GM23338 (cell line): ENCODE measurements around the gene CCBE1. TPM values are rescaled to one million over a fixed set of nuclear protein-coding genes. Genes with fewer than 3 reads are reported as not detected.
A peak's percentile ranks its signal among the peaks of the same experiment; 100 is the strongest.

ENCODE experiments used
- ATAC-seq: fragments of 200-7000 bp; cut with Tn5 transposase; 3 replicates; pipeline ENCODE4 v1.9.1; 2020
- DNase-seq: peaks from one replicate; pipeline ENCODE4 v3.0.0-alpha.2; 2015; ENCODE audit warnings: low spot score
- H2AFZ ChIP-seq: fragments of 200-600 bp; sonication (generic); 2 replicates; pipeline ENCODE4 v1.8.0; 2016; ENCODE audit warnings: antibody characterized with exemption, mild to moderate bottlenecking, moderate library complexity
- H3F3A ChIP-seq: fragments of 200-600 bp; sonication (generic); replicated peaks from 2 replicates; pipeline ENCODE4 v1.8.0; 2017; ENCODE audit warnings: antibody characterized with exemption, mixed run types, low read depth
- H3K27ac ChIP-seq: fragments of 200-600 bp; sonication (generic); 2 replicates; pipeline ENCODE4 v1.6.1; 2016; ENCODE audit warnings: low read depth
- H3K27me3 ChIP-seq: fragments of 200-600 bp; sonication (generic); 2 replicates; pipeline ENCODE4 v1.8.0; 2016; ENCODE audit warnings: mild to moderate bottlenecking, mixed run types, moderate library complexity; ENCODE audit not compliant: insufficient read depth
- H3K36me3 ChIP-seq: fragments of 200-600 bp; sonication (generic); 2 replicates; pipeline ENCODE4 v1.8.0; 2016; ENCODE audit warnings: mild to moderate bottlenecking; ENCODE audit not compliant: insufficient read depth
- H3K4me1 ChIP-seq: fragments of 200-600 bp; sonication (generic); 2 replicates; pipeline ENCODE4 v1.8.0; 2016; ENCODE audit warnings: mild to moderate bottlenecking, moderate library complexity; ENCODE audit not compliant: insufficient read depth
- H3K4me2 ChIP-seq: fragments of 200-600 bp; sonication (generic); 2 replicates; pipeline ENCODE4 v1.7.1; 2017; ENCODE audit warnings: mixed run types
- H3K4me3 ChIP-seq: fragments of 200-600 bp; sonication (generic); 2 replicates; pipeline ENCODE4 v1.6.1; 2016; ENCODE audit warnings: mixed run types
- H3K79me2 ChIP-seq: fragments of 200-600 bp; sonication (generic); replicated peaks from 2 replicates; pipeline ENCODE4 v1.8.0; 2017; ENCODE audit warnings: mild to moderate bottlenecking; ENCODE audit not compliant: insufficient read depth
- H3K9me2 ChIP-seq: fragments of 200-600 bp; sonication (generic); 2 replicates; pipeline ENCODE4 v1.8.0; 2017; ENCODE audit not compliant: insufficient read depth
- H4K20me1 ChIP-seq: fragments of 200-600 bp; sonication (generic); replicated peaks from 2 replicates; pipeline ENCODE4 v1.8.0; 2017; ENCODE audit warnings: mild to moderate bottlenecking; ENCODE audit not compliant: insufficient read depth
- H3K27ac Mint-ChIP-seq: 2 replicates; pipeline ENCODE4 v1.8.0; 2020; ENCODE audit warnings: inconsistent platforms, mild to moderate bottlenecking, moderate library complexity, mixed read lengths
- H3K27me3 Mint-ChIP-seq: 3 replicates; pipeline ENCODE4 v1.8.0; 2022; ENCODE audit warnings: low read depth, mild to moderate bottlenecking, moderate library complexity, mixed read lengths, inconsistent platforms; ENCODE audit not compliant: insufficient read depth, poor library complexity
- H3K36me3 Mint-ChIP-seq: 3 replicates; pipeline ENCODE4 v1.8.0; 2021; ENCODE audit warnings: low read depth, mild to moderate bottlenecking, inconsistent platforms, moderate library complexity, mixed read lengths
- H3K4me1 Mint-ChIP-seq: 3 replicates; pipeline ENCODE4 v1.8.0; 2020; ENCODE audit warnings: mild to moderate bottlenecking, inconsistent platforms, mixed read lengths
- H3K4me3 Mint-ChIP-seq: 3 replicates; pipeline ENCODE4 v1.8.0; 2021; ENCODE audit warnings: moderate library complexity, mild to moderate bottlenecking, inconsistent platforms, mixed read lengths
- H3K9me3 Mint-ChIP-seq: 3 replicates; pipeline ENCODE4 v1.8.0; 2020; ENCODE audit warnings: moderate library complexity, mild to moderate bottlenecking, inconsistent platforms, mixed read lengths
- CREB1 ChIP-seq: fragments of 250-450 bp; sonication (Bioruptor Pico); IDR thresholded peaks from 2 replicates; pipeline ENCODE4 v1.5.0; 2020; ENCODE audit warnings: low read depth, mild to moderate bottlenecking, moderate library complexity
- ETS1 ChIP-seq: IDR thresholded peaks from 2 replicates; pipeline ENCODE4 v1.6.1; 2016; ENCODE audit warnings: antibody characterized with exemption
- EZH2phosphoT487 ChIP-seq: fragments of 200-600 bp; sonication (generic); IDR thresholded peaks from one replicate; pipeline ENCODE4 v1.8.1; 2018; ENCODE audit warnings: antibody characterized with exemption; ENCODE audit not compliant: unreplicated experiment
- JUNB ChIP-seq: IDR thresholded peaks from one replicate; pipeline ENCODE4 v1.6.1; 2016; ENCODE audit warnings: antibody characterized with exemption; ENCODE audit not compliant: unreplicated experiment
- NANOG ChIP-seq: IDR thresholded peaks from 2 replicates; pipeline ENCODE4 v1.6.1; 2016; ENCODE audit warnings: antibody characterized with exemption, borderline replicate concordance
- POLR2AphosphoS5 ChIP-seq: IDR thresholded peaks from 2 replicates; pipeline ENCODE4 v1.6.1; 2016; ENCODE audit warnings: antibody characterized with exemption, low read depth
- REST ChIP-seq: IDR thresholded peaks from one replicate; pipeline ENCODE4 v1.6.1; 2018; ENCODE audit warnings: antibody characterized with exemption; ENCODE audit not compliant: unreplicated experiment
- STAT1 ChIP-seq: IDR thresholded peaks from one replicate; pipeline ENCODE4 v1.6.1; 2016; ENCODE audit warnings: antibody characterized with exemption; ENCODE audit not compliant: unreplicated experiment
- ZNF114 ChIP-seq: fragments of 250-450 bp; sonication (Bioruptor Pico); IDR thresholded peaks from 2 replicates; pipeline ENCODE4 v1.5.0; 2020; ENCODE audit warnings: mild to moderate bottlenecking, moderate library complexity
- ZNF331 ChIP-seq: fragments of 250-450 bp; sonication (Bioruptor Pico); IDR thresholded peaks from 2 replicates; pipeline ENCODE4 v1.5.0; 2020; ENCODE audit warnings: low read depth, mild to moderate bottlenecking, moderate library complexity
- ZNF462 ChIP-seq: fragments of 250-450 bp; sonication (Bioruptor Pico); IDR thresholded peaks from 2 replicates; pipeline ENCODE4 v1.5.0; 2020; ENCODE audit warnings: mild to moderate bottlenecking, moderate library complexity
- polyA plus RNA-seq: library from polyadenylated mRNA; unstranded; fragments of >200 nt; fragmentation: Nextera tagmentation; extraction: Ambion mirVana; gene quantifications from 2 replicates; pipeline ENCODE4 v1.2.1, GENCODE V29; 2016
- total RNA-seq: library from RNA; depleted of rRNA; stranded (reverse); fragments of >200 nt; shearing (Covaris generic); gene quantifications from 2 replicates; pipeline ENCODE4 v1.2.3, GENCODE V29; 2014

CCBE1 gene
- total and polyA plus RNA-seq, 2 experiments from 2014 or later = 2.1 to 2.6 TPM

- no peak for ATAC-seq
- H3K36me3 ChIP-seq = no peaks in the 10 kb centered on the region
- H3K4me2 ChIP-seq = no peak overlapping the region
- H3K27ac ChIP-seq = no peak overlapping the region
- H3K9me2 ChIP-seq = no peaks in the 10 kb centered on the region
- Mint-ChIP-seq H3K4me3 (no peak overlapping the region), H3K27me3 (peaks cover 2% of the 10 kb centered on the region), H3K4me1 (peaks cover 12% of the 10 kb centered on the region), H3K9me3 (no peaks in the 10 kb centered on the region), H3K36me3 (no peaks in the 10 kb centered on the region), H3K27ac (no peak overlapping the region)
- H3F3A ChIP-seq = no peaks in the 10 kb centered on the region
- no peaks in the 10 kb centered on the region for H4K20me1 ChIP-seq
- no peak for DNase-seq
- TF ChIP-seq POLR2AphosphoS5 (no peak), ETS1 (no peak), CREB1 (CRISPR knock-in tag) (no peak), JUNB (no peak)
- H3K79me2 ChIP-seq = no peaks in the 10 kb centered on the region
- no peak overlapping the region for H3K4me3 ChIP-seq
- no peak overlapping the region for H2AFZ ChIP-seq
- H3K27me3 ChIP-seq = no peaks in the 10 kb centered on the region
- H3K4me1 ChIP-seq = no peaks in the 10 kb centered on the region; the same call in 1 of the 2 replicates
Observed at GRCh38 chr18:59461171-59461570, 236.1 kb downstream of the CCBE1 start.

- Mint-ChIP-seq H3K36me3 (no peaks in the 10 kb centered on the region), H3K27ac (no peak overlapping the region), H3K27me3 (peaks cover 2% of the 10 kb centered on the region), H3K4me1 (peaks cover 12% of the 10 kb centered on the region), H3K9me3 (no peaks in the 10 kb centered on the region), H3K4me3 (no peak overlapping the region)
- no peaks in the 10 kb centered on the region for H3K9me2 ChIP-seq
- H2AFZ ChIP-seq = no peak overlapping the region
- no peak overlapping the region for H3K4me2 ChIP-seq
- no peaks in the 10 kb centered on the region for H3K27me3 ChIP-seq
- H3K4me3 ChIP-seq = no peak overlapping the region
- H3K36me3 ChIP-seq = no peaks in the 10 kb centered on the region
- no peaks in the 10 kb centered on the region; the same call in 1 of the 2 replicates for H3K4me1 ChIP-seq
- H4K20me1 ChIP-seq = no peaks in the 10 kb centered on the region
- no peaks in the 10 kb centered on the region for H3F3A ChIP-seq
- no peak overlapping the region for H3K27ac ChIP-seq
- ATAC-seq = peak; percentile 60
- DNase-seq = peak; percentile 30
- no peaks in the 10 kb centered on the region for H3K79me2 ChIP-seq
- TF ChIP-seq REST (no peak), NANOG (no peak), ZNF331 (CRISPR knock-in tag) (no peak), ETS1 (no peak), EZH2phosphoT487 (no peak), STAT1 (no peak), ZNF462 (no peak), CREB1 (CRISPR knock-in tag) (no peak), ZNF114 (no peak), POLR2AphosphoS5 (no peak)
Observed at GRCh38 chr18:59460072-59460420, 237.2 kb downstream of the CCBE1 start.
